NCI-H2196 (cell line): ENCODE data around the gene UNC5A.

Experiments used
- DNase-seq: peaks from one replicate; lab custom pipeline; 2025; ENCODE audit not compliant: unreplicated experiment; lab: John Stamatoyannopoulos, UW

UNC5A gene

DNA sequence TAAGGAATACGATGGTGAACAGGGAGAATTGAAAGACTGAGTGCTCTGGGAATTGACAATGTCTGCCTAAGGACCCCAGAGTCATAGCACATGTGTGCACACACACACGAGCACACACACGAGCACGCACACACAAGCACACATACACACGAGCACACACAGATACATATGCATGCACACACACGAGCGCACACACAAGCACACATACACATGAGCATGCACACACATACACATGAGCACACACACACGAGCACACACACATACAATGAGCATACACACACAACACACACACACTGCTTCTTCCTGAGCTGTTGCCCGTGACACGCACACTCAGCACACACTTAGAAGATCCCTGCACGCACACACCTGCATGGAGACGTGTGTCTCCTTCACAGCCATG lies 10.9 kb upstream of the UNC5A start:
- no peak for DNase-seq

DNA sequence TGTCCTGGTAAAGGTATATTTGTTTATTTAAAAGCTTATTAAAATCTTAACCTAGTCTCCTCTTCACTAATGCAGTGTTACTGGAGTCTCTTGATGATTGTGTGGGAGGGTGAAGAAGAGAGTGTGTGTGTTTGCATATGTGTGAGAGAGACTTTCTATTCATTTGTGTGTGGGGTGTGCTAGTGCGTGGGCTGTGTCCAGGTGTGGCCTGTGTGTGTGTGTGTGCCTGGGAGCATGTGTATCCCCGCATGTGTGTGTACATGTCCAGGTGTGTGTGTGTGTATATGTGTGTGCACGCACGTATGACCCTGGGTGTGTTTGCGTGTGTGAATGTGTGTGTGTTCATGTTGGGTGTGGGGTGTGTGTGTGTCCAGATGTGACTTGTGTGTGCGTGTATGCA lies 10.3 kb upstream of the UNC5A start:
- DNase-seq: no peak

DNA sequence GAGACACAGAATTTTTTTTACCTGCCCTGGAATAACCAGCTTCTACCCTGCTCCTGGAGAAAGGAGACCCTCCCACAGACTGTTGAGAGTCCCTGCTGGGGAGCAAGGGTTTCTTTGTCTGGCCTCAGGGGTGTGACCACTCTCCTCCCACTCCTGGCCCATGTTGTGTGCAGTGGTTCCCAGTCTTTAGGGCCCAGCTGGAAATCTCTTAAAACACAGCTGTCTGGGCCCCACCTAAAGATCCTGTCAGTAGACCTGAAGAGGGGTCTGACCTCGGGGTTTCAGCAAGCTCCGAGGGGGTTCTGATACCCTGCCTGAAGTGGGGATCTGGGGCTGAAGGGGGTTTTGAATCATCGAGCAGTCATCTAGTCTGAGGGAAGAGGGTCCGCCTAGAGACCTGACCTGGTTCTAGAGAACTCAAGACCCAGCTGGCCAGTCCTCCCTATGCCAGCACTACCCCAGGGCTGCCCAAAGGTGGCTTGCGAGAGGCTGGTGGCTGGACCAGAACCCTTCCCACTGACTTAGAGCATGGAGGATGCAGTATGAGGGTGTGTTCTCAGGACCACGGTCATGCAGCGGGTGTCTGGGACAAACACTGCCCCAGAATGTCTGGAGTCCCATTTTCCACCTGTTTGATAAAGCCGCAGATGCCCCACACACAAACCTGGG lies 8.1 kb upstream of the UNC5A start:
- DNase-seq: no peak

DNA sequence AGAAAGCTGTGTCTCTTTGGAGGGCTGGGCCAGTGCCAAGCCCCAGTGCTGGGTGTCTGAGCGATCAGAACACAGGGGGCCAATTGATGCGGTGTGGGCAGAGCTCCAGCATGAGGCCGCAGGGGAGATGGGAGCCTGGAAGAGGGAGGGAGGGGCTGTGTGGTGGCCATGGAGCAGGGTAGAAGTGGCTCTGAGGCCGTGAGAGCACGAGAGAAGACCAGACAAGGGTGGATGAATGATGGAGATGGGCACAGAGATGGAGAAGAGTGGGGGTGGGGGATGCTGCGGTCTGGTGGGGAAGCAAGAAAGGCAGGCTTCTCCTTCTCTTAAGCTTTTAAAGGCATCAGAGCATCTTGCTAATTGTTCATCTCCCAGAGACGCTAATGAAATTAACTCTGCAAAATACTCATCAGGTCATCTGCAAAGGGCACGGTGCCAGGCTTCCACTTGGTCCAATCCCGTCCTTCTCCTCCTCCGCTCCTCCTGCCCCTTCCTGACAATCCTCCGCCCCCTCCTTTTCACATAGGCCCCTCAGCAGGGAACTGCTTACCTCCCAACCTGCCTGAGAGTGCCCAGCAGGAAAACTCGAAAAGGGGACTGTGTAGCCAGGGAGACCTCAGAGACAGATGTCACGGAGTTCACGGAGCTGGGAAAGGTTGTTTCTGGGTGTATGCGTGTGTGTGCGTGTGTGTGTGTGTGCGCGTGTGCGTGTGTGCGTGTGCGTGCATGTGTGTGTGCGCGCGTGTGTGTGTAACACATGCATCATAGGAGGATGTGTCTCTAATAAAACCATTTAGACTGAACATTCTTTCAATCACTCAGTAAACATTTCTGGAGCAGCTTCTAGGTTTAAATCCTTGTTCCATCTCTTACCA lies 7.1 kb upstream of the UNC5A start:
- DNase-seq: no peak

DNA sequence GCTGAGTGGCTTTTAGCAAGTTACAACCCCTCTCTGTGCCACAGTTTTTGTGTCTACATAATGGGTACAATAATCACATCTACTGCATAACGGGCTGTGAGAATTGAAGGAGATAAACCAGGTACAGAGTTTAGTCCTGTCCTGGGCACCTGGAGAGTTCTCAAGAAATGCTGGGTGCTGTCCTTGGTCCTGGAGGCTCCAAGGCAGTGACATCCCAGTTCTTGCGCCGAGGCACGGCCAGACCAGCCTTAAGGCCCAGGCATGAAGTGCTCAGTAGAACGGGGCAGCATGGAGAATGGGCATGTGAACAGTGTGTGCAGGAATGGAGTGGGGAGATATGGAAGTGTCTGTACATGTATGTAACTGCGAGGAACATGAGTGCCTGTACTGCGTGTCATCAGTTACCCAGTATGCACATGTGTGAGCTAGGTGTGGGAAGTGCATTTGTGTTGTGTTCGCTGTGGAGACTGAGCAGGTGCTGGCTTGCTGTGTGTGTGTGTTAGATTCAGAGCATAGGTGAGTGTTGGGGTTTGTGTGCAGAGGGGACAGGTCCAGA lies 6.3 kb upstream of the UNC5A start:
- no peak for DNase-seq

DNA sequence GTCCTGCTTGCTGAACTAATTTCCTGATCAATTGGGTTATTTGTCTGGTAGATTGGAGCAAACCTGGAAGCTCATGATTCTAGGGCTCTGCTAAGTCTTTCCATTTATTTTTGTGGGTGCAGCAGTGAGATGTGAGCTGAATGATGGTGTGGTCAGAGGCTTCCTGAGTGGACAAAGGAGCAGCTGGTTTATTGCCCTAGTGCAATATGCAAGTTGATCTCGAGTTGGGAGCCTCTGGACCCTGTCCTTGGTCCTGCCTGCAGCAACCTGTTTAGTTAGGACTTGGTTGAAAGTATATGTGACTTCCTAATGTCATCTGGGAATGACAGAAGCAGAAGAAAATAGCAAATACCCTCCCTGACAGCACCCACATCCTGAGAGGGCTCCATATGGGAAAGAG lies 4.2 kb upstream of the UNC5A start:
- DNase-seq: no peak

DNA sequence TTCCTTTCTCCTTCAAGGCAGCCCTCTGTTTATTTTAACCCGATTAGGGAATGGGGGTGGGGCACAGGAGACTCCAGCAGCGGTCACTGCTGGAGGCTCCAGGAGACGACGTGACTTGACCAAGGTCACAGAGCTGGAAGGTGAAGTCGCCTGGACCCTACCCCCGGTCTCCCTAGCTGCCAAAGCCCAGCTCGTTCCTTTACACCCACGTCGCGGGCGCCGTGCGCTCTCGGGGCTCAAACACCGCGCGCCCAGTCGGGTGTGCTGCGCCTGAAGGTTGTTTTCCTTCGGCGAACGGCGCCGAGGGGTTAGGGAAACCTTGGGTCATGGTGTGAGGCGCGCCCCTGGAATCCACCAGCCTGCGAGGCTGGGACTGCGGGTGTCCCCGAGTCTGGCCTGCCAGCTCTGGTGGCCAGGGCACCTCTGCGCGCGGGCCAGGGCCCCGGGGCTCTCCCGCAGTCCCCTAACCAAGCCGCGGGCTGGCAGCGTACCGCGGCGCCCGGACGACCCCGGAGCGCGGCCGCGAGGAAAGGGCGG lies 747 bp upstream of the UNC5A start:
- no peak for DNase-seq

DNA sequence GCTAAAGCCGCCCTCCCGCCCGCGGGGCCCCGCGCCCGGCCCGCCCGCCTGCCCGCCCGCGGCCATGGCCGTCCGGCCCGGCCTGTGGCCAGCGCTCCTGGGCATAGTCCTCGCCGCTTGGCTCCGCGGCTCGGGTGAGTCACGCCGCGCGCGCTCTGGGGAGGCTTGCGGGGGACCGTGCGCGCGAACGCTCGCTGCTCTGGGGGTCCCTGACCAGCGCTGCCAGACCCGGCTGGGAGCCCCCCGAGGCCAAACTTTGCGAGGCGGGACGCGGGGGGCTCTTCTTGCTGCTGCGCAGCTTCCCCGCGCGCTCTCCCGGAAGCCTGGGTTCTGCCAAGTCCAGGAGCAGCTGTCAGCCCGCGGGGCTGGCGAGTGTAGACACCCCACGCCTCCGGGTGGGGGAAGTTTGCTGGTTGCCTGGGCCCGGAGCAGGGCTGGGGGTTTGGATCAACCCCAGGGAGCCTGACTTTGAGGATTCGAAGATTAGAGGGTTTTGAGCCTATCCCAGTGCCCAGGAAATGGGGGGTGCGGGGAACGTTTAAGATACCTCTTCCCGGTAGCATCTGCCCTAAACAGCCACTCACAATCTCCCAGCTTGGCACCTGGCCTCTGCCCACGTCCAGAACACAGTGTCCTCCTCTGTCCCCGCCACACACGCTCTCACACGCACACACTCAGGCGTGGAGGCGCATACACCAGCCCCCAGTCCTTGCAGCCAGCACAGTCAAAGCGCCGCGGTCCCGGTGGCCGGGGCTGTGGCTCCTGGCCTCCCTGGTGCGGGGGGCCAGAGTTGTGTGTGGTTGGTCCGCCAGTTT lies 535 bp downstream of the UNC5A start:
- no peak for DNase-seq

DNA sequence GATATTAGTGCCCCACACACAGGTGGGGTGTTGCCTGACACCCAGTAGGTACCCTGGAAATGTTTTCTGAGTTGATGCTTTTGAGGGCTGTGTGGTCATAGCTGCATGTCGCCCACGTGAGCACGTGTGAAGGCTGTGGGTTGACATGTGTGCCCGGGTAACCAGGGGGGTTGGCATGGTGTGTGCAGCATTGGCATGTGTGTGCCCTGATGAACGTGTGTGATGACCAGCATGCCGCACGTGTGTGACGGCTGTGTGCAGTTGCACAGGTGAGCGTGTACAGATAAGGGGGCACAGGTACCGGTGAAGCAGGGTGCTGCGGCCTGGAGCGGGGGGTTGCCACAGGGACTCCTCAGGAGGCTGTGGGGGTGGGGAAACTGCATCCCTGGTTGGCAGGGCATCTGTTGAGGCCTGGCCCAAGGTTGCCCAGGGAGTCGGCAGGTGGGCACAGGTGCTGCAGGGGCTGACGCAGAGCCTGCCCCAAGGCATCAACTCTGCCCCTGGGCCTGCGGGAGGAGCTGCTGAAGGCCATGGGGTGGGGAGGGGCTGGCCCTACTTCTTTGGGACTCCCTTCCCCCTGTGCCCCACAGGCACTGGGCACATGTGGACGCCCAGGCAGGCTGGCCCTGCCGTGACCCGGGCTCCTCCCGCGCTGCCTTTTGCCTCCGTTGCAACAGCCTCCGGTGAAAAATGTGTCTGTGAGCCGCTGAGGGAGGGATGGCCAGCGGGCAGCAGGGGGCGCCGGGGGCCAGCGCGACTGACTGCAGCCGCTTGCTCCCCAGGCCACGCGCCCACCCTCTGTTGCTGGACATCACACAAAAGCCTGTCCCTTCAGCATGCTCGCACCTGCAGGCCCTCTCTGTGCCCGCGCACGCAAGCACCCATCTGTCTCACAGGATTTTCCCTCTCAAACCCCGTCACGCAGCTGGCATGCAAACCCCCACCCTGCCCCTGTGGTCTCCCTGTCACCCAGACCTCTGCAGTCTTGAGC lies 2.2 kb downstream of the UNC5A start:
- DNase-seq: peak; percentile 53

DNA sequence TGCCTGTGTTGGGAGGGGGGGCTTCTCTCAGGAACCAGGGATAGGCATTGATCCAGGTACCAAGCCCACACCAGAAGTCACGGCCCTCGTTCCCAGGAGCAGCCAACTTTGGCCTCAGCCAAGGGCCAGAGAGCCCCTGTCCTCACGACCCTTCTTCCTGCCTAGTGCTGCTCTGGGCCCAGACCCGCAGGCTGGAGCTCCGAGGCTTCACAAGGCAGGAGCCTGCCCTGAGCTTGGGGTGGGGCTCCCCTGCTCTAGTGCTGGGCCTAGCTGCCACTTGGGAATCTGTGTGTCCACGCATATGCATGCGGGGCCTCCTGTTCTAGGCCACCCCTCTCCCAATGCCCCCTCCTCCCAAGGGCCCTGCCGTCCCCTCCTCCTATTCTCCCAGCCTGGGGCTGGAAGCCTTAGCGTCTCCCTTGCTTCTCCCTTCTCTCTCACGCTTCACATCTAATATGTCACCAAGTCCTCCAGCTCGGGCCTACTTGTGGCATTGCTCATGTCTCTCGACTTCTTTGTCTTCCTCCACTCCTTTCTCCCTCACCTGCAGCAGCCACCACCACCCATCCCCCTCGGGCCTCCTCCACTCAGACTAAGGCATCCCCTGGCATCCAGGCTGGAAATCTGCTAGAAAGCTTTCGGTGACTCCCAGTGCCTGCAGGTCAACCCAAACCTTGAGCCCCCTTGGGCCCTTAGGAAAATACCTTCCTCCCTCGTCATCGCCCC lies 3.4 kb downstream of the UNC5A start:
- DNase-seq: no peak

DNA sequence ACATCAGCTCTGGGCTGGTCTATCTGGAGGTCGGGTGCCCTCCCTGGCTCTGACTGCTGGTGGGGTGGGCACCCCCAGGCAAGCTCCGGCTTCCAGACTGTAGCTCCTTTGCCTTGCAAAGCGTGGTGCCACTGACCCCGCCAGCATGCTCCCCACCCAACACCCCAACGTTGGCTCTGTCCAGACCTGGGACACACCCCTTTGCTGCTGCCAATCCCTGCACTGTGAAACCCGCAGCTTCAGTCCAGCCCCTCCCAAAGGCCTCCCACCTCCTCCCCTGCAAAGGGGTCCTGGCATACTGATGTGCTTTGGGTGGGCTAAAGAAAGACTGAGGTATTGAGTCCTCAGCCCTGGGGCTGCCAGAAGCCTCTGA lies 3.9 kb downstream of the UNC5A start:
- DNase-seq: no peak

DNA sequence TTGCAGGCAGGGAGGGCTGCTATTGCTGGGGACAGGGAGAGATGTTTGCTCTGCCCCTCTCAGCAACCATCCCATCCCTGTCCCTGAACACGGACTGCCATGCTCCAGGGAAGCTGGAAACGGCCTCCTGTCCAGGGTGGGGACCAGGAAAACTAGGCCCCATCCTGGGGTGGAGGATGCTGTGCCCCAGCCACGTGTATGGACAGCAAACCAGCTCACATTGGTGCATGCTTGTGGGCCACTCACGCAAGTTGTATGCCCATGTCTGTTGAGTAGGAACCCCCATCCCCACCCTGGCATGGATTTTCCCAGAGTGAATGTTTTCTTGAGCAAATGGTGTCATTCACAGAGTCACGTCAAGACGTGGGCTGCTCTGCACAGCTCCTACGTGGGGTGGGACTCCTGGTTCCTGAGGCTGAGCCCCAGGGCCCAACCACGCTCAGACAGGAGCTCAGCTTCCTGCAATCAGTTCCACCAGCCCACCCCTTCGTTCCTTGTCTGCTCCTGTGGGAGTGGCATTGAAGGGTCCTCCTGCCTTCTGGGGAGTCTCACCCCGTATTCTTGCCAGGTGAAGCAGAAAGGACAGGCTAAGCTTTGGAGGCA lies 4.6 kb downstream of the UNC5A start:
- DNase-seq: no peak

DNA sequence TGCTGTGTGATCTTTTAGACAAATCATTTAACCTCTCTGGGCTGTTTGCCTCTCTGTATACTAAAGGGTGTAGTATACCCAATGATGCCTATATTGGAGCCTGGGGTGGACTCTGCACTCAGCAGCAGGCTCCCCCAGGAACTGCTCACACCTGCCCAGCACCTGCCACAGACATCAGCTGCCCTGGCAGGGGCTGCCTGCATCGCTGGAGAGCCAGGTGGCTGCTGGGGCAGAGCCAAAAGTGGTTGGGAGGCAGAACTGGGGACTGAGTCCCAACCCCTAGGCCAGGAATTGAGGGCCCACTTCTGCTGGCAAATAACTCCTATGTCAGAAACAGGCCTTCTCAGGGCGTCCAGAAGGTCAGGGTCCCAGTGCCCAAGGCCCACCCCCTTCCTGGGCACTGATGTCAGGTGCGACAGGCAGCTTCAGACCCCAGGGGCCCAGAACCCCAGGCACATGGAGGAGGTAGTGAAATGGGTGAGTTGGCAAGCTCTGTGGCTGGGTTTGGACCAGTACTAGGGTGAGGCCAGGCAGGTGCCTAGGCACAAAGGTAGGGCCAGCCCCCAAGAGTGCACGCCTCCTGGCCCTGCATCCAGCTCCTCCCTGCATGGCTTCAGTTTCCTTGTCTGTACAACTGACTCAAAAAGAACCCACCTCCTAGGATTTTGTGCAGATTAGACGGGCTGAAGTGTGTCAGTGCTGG lies 5.8 kb downstream of the UNC5A start:
- peak; percentile 80 for DNase-seq

DNA sequence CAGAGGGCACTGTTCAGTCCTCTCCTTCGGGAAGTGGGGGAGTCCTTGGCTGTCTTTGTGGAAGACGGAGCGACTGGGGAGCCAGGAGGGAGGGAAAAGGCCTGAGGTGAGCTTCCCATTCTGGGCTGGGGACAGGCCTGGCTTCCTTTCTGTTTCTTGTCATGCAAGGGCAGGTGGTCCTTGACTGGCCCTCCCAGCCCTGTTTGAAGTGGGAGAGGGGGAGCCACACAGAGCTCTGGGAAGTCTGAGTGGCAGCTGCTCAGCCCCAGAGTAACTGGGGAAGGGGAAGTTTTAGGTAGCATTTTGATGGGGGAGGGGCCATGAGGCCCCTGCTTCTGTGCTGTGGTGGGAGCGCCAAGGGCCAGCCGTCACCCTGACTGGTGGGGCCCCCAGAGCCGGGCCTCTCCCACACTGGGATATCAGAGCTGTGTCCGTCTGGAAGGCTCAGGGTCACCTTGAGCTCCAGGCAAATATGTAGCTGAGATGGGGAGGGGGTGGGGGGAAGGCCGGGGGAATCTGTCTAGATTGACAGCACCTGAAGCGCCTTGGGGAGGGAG lies 6.5 kb downstream of the UNC5A start:
- no peak for DNase-seq

DNA sequence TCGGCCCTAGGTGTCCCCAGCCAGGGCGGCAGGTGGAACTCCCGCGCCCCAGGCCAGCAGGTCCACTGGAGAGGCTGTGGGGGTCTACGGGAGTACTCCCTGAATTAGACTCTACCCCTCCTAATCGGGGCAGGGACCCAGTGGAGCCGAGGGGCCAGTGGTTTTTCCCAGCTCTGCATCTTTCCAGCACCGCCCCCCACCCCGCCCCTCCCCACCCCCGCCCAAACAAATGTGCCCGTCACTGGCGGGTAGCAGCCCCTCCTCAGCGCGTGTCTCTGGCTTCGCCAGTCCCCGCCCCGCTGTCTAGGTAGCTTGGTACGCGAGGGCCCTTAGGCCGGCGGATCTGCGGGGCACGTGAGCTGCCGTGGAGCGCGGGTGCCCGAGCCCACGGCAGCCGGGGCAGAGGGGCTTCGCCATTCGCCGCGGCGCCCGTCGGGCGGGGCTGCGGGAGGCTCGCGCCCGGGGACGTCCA lies 7.0 kb downstream of the UNC5A start:
- peak; percentile 55 for DNase-seq

DNA sequence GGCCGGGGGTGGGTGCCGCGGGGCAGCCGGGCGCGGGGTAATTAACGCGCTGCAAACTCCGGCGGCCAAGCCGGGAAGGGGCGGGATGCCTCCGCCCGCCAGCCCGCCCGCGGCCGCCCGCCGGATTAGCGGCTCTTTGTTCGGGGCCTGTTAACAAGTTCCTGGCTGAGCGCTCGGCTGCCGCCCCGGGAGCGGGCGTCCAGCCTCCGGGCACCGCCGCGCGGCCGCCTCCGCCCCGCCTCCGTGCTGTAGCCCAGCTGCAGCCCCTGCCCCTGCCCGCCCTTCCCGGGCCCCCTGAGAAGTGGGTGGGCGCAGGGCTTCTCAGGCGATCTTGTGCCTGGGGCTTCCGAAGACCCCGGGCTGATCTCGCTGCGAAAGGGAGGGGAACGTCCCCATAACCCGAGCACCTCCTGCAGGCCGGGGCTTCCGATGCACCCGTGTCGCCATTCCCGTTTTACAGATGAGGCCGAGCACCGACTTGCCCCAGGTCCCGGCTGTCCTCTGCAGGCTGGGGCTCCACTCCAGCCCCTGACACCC lies 7.5 kb downstream of the UNC5A start:
- DNase-seq: peak; percentile 58

DNA sequence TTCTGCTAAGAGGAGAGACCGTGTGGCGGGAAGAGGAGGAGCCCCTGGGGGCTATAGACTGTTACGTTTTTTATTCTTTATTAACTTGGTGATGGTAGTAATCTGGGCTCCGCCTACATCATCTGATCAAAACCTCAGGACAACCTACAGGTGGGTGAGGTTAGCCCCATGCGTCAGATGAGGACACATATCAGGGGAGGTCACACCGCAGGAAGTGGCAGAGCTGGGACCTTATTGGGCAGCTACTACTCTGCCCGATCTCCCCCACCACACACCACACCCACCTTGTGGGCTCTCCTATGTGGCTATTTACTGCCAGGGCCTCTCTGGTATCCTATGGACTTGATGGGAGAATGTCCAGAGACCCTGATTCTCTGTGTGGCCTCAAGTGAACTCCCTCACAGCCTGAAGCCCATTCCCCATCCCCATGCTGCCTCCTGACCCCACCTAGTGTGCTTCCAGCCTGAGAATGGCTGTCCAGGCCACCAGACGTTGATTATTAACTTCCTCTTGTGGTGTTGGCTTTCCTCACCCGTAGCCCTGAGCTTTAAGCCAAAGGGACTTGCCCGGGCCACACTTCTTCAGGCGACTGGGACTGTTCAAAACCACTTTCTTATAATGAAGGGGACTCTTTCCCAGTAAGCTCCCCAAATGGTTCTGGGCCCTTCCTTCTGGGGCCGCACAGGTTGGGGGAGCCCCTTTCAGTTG lies 8.2 kb downstream of the UNC5A start:
- DNase-seq: no peak
